Type B pancreatic cell (in vitro differentiated cells): ENCODE data around the gene RNF2. TPM values are rescaled to one million over a fixed set of nuclear protein-coding genes. Genes with fewer than 3 reads are reported as not detected.

ENCODE experiments used
- DNase-seq: peaks from one replicate; pipeline ENCODE4 v3.0.0; 2021; ENCODE audit warnings: mixed read lengths; ENCODE audit not compliant: unreplicated experiment; ENCODE audit errors: extremely low spot score
- H3K27ac Mint-ChIP-seq: 2 replicates; pipeline ENCODE4 v1.8.0; 2021; ENCODE audit warnings: mild to moderate bottlenecking, mixed read lengths
- H3K27me3 Mint-ChIP-seq: 2 replicates; pipeline ENCODE4 v1.8.0; 2021; ENCODE audit warnings: mixed read lengths
- H3K36me3 Mint-ChIP-seq: 2 replicates; pipeline ENCODE4 v1.8.0; 2021; ENCODE audit warnings: mixed read lengths
- H3K4me1 Mint-ChIP-seq: one replicate; pipeline ENCODE4 v1.8.0; 2021; ENCODE audit warnings: mixed read lengths; ENCODE audit not compliant: unreplicated experiment
- H3K4me3 Mint-ChIP-seq: 2 replicates; pipeline ENCODE4 v1.8.0; 2021; ENCODE audit warnings: mild to moderate bottlenecking, mixed read lengths
- H3K9me3 Mint-ChIP-seq: 2 replicates; pipeline ENCODE4 v1.8.0; 2021; ENCODE audit warnings: mixed read lengths
- total RNA-seq: library from RNA; stranded (reverse); gene quantifications from 2 replicates; pipeline ENCODE4 v1.2.1, GENCODE V29; 2021; ENCODE audit warnings: low replicate concordance
- TF ChIP-seq, protein P1 (sequence below): fragments of 200-600 bp; sonication (generic); conservative IDR thresholded peaks from 2 replicates; pipeline ENCODE4 v1.5.0; 2021; ENCODE audit warnings: antibody characterized with exemption, mild to moderate bottlenecking

The RNF2 gene
- total RNA-seq, 1 donor from 2014 or later = 31.0 TPM

DNA sequence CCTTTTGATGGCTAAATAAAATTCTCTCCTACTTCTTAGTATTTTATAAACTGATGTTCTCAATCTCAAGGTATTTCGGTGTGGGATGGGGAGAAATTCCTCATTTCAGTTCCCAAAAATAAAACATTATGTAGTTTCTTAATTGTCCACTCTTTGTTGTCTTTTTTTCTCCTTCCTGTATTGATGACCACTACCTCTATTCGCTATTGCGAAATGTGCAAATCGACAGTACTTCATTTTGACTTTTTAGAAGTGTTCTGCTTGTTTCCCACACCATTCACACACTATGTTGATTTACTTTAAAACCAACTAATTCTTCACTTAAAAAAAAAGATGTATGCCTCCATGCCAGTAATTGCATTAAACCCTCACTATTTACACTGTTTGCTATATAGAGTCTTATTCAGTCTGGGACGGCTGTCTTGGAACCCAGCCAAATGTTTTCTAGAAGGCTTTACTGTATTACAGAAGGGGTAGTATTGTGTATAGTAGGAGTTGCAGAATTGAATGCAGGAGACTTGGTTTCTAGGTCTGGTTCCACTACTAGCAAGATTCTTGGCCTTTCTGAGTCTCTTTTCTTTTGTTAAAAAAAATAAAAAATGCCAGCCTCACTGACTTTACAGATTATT lies 5.6 kb downstream of the RNF2 start:
- H3K27me3 Mint-ChIP-seq = no peaks in the 10 kb centered on the region
- H3K9me3 Mint-ChIP-seq = peaks cover 3% of the 10 kb centered on the region
- H3K27ac Mint-ChIP-seq = no peak overlapping the region
- TF ChIP-seq, protein P1, sequence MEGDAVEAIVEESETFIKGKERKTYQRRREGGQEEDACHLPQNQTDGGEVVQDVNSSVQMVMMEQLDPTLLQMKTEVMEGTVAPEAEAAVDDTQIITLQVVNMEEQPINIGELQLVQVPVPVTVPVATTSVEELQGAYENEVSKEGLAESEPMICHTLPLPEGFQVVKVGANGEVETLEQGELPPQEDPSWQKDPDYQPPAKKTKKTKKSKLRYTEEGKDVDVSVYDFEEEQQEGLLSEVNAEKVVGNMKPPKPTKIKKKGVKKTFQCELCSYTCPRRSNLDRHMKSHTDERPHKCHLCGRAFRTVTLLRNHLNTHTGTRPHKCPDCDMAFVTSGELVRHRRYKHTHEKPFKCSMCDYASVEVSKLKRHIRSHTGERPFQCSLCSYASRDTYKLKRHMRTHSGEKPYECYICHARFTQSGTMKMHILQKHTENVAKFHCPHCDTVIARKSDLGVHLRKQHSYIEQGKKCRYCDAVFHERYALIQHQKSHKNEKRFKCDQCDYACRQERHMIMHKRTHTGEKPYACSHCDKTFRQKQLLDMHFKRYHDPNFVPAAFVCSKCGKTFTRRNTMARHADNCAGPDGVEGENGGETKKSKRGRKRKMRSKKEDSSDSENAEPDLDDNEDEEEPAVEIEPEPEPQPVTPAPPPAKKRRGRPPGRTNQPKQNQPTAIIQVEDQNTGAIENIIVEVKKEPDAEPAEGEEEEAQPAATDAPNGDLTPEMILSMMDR = no peak
- DNase-seq = no peak
- peaks cover 37% of the 10 kb centered on the region for H3K4me1 Mint-ChIP-seq
- peak overlapping the region; percentile 20 for H3K4me3 Mint-ChIP-seq
- peaks cover 14% of the 10 kb centered on the region for H3K36me3 Mint-ChIP-seq

DNA sequence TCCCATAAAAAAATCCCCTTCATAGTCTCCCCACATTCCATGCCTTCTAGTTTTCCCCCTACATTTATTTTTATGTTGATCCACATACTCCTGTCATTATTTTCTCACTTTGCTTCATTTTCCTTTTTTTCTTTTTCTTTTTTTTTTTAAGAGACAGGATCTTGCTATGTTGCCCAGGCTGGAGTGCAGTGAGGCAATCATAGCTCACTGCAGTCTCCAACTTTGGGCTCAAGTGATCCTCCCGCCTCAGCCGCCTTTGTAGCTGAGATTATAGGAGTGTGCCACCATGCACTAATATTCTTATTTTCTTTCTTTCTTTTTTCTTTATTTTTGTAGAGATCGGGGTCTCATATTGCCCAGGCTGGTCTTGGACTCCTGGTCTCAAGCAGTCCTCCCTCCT lies 7.8 kb downstream of the RNF2 start:
- H3K4me3 Mint-ChIP-seq = no peak overlapping the region
- DNase-seq = no peak
- no peaks in the 10 kb centered on the region for H3K27me3 Mint-ChIP-seq
- peaks cover 14% of the 10 kb centered on the region for H3K36me3 Mint-ChIP-seq
- H3K4me1 Mint-ChIP-seq = peaks cover 18% of the 10 kb centered on the region
- H3K27ac Mint-ChIP-seq = no peak overlapping the region
- H3K9me3 Mint-ChIP-seq = peaks cover 3% of the 10 kb centered on the region
- TF ChIP-seq, protein P1 = no peak

DNA sequence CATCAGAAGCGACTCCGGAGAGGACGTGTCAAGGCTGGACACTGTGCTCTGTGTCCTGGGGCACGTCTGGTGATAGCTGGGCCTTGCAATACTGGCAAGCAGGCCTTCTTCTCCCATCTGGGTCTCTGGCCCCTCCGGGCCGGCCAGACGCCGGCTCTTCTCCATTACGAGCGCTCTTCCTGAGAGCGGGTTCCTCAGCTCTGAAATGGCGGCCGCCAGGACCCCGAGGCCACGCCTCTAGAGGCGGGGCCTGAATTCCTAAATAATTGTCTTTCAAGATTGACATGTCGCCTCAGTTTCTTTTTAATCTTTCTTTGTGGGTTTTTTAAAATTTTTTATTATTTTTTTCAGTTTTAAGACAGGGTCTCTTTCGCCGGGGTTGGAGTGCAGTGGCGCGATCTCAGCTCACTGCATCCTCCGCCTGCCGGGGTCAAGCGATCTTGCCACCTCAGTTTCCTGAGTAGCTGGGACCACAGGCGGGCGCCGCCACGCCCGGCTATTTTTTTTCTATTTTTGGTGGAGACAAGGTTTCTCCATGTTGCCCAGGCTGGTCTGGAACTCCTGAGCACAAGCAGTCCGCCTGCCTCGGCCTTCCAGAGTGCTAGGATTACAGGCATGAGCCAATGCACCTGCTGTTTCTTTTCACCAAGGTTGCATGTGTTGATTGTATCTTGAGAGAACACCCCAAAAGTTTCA lies 9.2 kb downstream of the RNF2 start:
- Mint-ChIP-seq H3K27ac (no peak overlapping the region), H3K4me1 (peaks cover 11% of the 10 kb centered on the region), H3K4me3 (no peak overlapping the region), H3K27me3 (no peaks in the 10 kb centered on the region), H3K9me3 (peaks cover 3% of the 10 kb centered on the region), H3K36me3 (peaks cover 17% of the 10 kb centered on the region)
- DNase-seq = no peak
- TF ChIP-seq, protein P1 = no peak

DNA sequence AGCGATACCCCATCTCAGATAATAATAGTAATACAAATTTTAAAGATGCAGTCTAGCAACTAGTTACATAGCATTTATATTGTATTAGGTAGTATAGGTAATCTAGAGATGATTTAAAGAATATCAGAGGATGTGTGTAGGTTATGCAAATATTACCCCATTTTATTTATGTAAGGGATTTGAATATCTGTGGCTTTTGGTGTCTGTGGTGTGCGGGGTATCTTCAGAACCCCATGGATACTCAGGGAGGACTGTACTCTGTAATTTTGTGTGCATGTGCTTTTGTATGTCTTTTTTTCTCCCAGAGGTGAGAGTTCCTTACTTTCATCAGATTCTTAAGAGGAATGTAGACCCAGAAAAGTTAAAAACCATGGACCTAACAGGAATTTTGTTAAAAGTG lies 12.8 kb downstream of the RNF2 start:
- Mint-ChIP-seq H3K36me3 (peaks cover 17% of the 10 kb centered on the region), H3K27ac (no peak overlapping the region), H3K4me1 (peaks cover 7% of the 10 kb centered on the region), H3K27me3 (no peaks in the 10 kb centered on the region), H3K9me3 (peaks cover 9% of the 10 kb centered on the region), H3K4me3 (no peak overlapping the region)
- no peak for DNase-seq
- TF ChIP-seq, protein P1 = no peak

DNA sequence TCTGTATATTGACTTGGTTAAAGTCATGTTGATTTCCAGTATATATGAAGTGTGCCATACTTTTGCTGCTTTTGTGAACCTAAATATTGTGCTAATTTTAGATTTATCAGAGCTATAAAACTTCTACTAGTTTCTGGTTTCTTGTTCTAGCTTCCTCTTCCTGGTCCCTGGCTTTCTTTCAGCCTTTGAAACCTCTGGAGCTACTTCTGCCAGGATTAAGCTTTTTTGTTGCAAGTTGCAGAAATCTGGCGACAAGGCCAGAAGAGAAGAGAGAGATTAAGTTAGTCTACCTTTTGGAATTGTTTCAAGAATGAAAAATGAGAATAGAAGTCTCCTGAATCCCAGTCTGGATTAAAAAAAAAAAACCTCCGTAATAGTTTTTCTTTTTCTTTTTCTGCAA lies 13.5 kb downstream of the RNF2 start:
- Mint-ChIP-seq H3K4me3 (no peak overlapping the region), H3K9me3 (peaks cover 11% of the 10 kb centered on the region), H3K4me1 (peaks cover 7% of the 10 kb centered on the region), H3K27me3 (no peaks in the 10 kb centered on the region), H3K27ac (no peak overlapping the region), H3K36me3 (peaks cover 24% of the 10 kb centered on the region)
- DNase-seq = no peak
- TF ChIP-seq, protein P1 = no peak
